ENCODE results near the gene ZNF776.
"Not testable (repeated sequence)": the region's sequence is repeated elsewhere in the genome, so short reads cannot be mapped to it uniquely, and the experiment has no call there.

Gene ZNF776

DNA sequence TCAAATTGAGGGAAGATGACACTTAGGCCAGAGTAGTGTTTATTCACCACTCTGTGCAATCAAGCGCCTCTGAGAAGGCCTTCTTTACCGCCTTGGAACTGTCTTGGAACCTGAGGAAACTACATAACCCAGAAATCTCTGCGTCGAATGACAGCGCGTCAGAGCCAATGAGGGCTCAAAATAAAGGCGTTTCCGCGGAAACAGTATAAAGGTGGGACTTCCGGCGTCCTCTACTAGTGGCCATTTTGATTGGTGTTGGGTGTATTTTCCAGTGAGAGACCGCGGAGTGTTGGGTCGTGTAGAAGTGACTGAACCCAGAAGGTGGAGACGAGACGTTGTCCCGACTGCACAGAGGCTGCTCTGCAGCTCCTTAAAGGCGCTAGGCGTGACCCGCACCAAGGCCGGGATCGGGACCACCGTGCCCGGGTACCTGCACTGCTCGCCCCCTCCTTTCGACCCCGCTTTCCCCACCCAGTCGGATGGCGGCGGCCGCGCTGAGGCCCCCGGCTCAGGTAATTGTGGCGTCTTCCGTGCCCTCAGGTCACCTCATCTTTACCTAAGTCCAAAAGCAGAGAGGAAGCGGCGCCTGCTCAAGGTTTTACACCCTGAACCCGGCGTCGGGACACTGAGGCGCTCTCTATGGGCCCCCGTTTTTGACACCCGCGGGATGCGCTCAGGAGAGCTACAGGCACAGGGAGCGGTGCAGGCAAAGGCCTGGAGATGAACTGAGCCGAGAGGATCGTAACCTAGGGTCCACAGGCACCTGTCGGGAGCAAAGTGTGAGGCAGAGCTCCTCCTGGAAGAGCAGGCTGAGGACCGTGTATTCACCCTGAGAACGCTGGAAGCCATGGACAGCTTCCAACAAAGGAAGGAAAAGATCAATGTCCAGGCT is at the start of gene ZNF776:
Gene ZNF776 (plus strand): TSS at position 236 of the 892 bp plus-strand sequence. CDS start 244 bp downstream, at position 480.
- peak; percentile 95 for DNase-seq

DNA sequence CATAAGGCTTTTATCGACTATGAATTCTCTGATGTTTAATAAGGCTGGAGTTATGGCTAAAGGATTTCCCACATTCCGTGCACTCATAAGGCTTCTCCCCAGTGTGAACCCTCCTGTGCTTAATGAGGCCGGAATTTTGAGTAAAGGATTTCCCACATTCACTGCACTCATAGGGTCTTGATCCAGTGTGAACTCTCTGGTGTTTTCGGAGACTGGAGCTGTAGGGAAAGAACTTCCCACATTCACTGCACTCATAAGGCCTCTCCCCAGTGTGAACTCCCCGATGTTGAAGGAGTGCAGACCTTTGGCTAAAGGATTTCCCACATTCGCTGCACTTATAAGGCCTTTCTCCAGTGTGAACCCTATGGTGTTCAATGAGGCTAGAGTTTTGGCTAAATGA is 45.0 kb upstream of the ZNF776 start:
- DNase-seq, result no peak

DNA sequence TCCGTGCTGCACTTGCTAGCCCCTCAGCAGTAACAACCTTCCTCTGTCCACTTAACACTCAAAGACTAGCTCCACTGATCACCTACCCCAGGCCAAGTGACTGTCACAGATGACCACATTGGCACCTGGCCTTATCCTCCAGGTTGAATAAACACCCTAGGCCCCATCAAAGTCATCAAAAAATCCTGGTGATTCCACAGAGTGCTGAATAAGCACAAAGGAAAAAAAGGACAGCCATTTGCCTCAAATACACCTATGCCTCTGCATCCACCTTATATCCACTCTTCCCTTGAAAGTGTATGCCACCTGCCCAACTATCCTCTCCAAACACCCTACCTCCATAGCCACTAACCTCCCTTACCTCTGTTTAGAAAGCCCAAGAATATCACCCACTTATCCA is 40.3 kb upstream of the ZNF776 start:
- no peak for DNase-seq

DNA sequence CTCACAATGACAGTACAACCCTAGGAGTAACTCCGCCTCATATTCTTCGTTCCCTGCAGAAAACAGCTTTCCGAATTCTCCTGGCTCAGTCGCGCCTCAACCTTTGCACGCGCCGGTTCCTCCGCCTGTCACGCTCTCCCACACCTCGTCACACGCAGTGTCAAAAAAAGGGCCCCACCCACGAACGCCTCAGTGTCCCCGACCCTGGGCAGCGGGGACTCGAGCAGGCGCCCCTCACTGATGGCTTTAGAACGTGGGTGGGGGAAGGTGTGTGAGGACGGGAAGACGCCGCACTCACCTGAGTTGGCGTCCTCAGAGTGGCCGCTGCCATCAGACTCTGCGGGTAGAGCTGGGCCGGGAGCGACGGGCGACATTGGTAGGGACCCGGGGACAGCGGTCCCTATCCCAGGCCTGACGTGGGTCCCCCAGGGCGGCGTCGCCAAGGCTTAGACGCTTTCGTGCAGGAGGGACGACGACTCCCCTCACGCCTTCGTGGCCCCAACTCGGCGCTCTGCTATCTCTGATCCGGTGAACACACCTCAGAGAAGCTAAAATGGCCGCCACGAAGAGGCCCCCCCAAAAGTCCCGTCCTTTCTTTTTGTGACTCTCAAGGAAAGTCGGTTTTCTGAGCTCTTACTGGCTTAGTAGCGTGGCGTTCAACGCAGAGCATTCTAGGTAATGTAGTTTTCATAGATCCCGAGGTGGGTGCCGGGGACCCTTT is 37.8 kb upstream of the ZNF776 start, which contains the start of gene ZNF154:
Gene ZNF154 (minus strand): TSS at position 564 of the 721 bp plus-strand sequence. CDS start 233 bp downstream, at position 331.
- DNase-seq, result peak; percentile 58

DNA sequence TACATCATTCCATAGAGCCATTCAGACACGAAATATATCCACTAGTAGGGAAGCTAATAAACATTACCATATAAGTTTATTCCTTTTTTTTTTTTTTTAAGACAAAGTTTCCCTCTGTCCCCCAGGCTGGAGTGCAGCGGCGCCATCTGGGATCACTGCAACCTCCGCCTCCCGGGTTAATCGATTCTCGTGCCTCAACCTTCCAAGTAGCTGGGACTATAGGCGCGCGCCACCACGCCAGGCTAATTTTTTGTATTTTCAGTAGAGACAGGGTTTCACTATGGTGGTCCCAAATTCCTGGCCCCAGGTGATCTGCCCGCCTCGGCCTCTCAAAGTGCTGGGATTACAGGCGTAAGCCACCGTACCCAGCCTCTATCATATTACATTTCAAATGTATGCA is 37.0 kb upstream of the ZNF776 start:
- no peak for DNase-seq

DNA sequence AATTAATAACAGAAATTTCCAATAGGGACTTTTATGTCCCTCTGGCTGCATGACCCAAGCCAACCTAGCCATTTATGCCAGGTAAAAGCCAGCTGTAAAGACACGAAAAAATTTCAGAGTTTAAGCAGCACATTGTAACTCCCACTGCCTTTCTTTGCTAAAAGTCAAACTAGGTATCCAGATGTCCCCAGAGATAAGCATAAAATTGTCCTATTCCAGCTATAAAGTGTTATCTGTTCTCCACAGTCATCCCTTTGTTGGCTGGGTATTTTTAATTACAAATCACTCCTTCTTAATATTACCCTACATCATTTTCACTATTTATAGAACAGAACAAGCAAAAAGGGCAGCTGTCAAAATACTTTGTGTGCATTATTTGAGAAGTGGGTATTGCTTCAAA is 34.4 kb upstream of the ZNF776 start:
- no peak for DNase-seq

DNA sequence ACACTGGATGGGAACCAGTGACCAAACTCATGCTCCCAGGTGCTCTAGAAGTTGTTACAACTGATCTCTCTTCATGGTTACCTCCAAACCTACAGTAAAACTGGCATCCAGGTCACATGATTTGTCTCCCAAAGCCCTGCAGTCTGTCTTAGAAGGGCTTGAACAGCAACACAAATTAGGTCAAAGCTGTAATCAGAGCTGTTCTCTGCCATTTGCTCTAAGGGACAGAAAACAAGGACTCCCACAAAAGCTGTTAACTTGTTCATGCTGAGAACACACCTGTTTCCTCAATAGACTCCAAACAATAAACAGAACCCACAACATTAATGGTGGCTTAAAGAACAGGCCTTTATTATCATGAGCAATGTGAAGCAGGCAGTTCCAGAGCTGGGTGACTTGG is 27.2 kb upstream of the ZNF776 start:
- DNase-seq, result no peak

DNA sequence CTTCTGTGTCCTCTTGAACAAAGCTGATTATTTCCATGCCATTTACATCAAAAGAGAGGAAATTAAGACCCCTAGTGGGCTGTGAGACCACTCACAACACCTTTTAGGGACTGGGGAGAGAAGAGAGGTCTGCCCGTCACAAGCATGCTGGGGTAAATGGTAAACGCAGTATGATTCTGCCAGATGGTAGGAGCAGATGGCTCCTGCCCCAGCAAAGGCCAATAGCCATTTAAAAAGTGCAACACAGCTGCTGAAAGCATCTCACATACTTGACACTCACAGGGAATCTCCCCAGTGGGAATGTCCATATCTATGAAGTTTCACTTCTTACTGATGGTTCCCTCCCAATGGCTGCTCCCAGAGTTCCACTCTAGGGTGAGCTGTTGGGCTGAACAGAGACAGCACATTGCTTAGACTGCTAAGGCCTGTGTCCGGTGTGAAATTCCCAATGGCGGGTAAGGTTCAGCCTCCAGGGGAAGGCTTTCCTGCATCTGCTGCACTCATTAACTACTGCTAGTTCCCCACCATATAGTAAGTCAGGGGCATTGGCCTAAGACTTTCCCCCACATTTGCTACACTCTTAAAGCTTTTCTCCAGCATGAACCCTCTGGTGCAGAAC is 26.6 kb upstream of the ZNF776 start:
- no peak for DNase-seq

DNA sequence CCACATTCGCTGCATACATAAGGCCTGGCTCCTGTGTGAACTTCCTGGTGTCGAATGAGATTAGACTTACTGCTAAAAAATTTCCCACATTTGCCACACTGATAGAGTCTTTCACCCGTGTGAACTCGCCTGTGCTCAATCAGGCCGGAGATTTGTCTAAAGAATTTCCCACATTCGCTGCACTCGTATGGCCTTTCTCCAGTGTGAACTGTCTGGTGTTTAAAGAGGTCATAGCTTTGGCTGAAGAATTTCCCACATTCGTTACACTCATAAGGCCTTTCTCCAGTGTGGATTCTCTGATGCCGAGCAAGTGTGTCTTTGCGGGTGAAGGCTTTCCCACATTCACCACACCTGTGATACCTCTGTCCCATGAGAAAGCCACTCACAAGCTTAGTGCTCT is 25.7 kb upstream of the ZNF776 start:
- no peak for DNase-seq

DNA sequence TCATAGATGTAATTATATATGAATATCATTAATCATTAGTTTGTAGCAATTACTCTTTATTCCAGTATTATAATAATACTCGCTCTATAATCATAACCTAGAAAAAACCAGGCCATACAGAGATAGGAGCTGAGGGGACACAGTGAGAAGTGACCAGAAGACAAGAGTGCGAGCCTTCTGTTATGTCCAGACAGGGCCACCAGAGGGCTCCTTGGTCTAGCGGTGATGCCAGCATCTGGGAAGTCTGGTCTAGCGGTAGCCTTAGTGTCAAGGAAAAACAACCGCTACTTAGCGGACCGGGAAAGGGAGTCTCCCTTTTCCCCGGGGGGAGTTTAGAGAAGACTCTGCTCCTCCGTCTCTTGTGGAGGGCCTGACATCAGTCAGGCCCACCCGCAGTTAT is 8.3 kb upstream of the ZNF776 start:
- DNase-seq, result peak; percentile 41

DNA sequence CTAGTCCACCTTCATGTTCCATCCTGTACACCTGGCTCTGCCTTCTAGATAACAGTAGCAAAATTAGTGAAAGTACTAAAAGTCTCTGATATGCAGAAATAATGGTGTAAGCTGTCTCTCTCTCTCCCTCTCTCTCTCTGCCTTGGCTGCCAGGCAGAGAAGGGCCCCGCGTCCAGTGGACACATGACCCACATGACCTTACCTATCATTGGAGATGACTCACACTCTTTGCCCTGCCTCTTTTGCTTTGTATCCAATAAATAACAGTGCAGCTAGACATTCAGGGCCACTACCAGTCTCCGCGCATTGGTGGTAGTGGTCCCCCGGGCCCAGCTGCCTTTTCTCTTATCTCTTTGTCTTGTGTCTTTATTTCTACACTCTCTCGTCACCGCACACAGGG is 7.8 kb upstream of the ZNF776 start:
- DNase-seq, result not testable (repeated sequence)

DNA sequence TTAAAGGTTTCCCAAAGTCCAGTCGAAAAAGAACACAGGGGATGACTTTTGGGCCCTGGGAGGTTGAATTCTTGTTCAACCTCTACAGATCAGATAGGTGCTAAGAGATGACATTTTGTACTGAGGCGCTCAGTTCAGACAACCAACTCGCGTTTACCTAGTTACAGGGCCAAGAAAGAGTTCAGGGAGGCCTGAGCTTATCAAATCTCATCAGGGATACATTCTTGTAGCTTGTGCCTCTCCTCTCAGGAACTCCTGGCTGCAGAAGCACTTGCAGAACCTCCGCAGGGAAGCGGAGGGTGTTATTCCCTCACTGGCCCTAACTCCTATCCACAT is 825 bp downstream of the ZNF776 start:
- no peak for DNase-seq

DNA sequence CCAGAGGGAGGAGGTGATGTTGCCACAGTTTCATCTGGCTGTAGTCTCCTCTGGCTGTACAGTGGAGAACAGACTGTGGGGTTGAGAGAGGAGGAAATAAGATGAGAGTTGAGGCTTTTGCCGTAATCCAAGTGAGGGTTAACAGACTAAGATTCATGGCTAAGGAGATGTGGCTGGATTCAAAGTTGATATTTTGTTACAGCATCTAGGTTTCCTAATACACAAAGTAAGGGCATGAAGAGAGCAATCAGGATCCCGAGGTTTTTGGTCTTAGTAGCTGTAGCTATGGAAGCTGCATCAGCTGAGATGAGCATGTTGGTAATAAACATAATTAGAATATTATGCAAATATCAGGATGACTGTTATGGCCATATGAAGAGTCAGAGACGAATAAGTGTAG is 1.4 kb downstream of the ZNF776 start:
- DNase-seq, result no peak

DNA sequence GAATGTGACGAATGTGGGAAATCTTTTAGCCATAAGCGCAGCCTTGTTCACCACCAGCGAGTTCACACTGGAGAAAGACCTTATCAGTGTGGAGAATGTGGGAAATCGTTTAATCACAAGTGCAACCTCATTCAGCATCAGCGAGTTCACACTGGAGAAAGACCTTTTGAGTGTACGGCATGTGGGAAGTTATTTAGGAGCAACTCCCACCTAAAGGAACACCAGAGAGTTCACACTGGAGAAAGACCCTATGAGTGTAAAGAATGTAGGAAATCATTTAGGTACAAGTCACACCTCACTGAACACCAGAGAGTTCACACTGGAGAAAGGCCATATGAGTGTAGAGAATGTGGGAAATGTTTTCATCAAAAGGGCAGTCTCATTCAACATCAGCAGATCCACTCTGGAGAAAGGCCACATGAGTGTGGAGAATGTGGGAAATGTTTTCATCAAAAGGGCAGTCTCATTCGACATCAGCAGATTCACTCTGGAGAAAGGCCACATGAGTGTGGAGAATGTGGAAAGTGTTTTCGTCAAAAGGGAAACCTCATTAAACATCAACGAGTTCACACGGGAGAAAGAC is 7.6 kb downstream of the ZNF776 start:
- DNase-seq, result no peak

DNA sequence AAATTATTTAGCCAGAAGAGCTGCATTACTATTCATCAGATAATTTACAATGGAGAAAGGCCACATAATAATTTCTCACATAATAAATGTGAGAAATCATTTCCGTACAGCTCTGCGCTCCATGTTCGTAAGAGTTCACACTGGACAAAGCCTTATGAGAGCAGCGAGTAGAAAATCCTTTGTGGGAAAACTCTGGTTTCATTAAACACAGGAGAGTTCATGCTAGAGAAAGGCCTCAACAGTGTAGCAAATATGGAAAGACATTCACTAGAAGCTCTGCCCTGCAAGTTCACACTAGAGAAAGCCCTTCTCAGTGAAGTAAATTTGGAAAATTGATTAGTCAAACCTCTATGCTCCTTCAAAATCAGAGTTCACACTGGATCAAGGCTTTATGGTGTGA is 8.4 kb downstream of the ZNF776 start:
- DNase-seq, result no peak

DNA sequence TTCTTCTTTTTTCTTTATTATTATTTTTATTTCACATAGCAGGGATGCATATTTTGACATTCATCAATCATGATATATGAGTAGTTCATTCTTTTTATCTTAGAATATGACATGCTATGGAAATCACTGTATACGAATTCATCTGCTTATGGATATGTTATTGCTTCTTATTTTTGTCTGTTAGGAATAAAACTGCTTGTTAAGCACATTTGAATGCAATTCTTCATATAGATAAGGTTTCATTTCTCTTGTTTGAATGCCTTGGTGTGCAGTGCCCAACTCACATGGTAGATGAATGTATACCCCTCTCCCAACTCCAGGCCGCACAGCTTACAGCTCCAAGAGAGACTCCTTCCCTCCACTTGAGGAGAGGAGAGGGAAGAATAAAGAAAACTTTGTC is 11.3 kb downstream of the ZNF776 start:
- no peak for DNase-seq

DNA sequence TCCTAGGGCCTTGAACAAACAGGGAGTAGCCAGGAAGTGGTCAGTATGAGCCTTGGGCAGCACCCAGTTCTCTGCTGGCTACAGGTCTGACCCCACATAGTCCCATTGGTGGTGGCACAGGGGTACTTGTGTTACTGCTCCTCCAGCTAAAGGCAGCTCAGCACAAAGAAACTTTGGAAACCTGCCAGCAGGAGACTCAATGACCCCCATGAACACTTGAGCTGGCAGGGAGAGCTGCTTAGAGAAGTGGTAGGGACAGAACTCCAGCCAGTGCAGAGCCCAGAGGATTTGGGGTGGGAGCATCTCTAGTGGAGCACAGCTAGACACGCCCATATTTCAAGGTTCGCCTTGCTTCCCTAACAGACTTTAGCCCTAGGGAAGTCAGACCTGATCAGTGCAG is 12.5 kb downstream of the ZNF776 start:
- peak; percentile 2 for DNase-seq

DNA sequence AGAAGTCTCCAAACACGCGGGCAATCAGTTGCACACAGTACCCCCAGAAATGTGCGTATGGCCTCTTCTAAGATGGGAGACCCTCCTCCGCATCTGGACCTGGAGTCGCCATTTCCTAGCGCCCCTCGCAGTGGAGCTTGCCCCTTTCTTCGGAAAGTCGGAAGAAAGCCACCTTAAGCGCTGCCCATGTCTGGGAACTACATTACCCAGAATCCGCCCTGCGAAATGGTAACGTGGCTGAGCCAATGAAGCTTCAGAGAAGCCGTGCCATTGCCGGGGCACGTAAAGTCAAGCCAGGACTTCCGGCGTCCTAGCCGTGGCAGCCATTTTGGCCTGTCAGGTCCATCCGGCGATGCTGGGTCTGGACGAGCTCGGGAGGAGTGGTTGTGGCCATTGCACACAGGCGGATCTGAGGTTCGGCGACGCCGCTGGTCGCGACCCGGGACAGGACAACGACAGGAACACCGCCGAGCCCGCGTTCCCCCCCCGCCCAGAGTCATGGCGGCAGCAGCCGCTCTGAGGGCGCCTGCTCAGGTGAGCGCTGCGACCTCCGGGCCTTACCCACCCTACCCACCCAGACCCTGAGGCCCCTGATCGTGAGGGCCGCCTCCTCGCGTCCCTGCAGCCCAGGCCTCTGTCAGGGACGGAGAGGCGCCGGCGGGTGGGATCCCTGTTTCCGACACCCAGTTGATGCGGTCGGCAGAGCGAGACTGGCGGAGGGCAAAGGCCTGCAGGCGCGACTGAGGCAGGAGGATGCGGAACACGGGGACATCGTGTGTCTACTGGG is 22.9 kb downstream of the ZNF776 start, which contains the start of gene ZNF586:
Gene ZNF586 (plus strand): TSS at position 332 of the 787 bp plus-strand sequence. CDS start 167 bp downstream, at position 499.
- peak; percentile 95 for DNase-seq

DNA sequence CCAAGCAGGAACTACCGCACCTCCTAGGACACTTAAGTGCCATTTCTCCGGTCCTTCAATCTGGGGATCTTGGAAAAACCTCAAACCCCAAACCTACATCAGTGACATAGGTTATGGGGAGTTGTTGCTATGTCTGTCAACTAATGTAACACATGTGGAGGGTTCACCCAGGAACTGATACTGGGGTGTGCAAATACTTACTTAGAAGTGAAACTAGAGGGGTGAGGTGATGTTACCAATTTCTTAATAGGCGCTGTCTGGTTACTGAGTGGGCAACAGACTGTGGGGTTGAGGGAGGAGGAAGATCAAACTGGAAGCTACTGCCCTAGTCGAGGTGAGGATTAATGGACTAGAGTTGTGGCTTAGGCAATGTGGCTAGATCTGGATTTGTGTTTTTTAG is 24.8 kb downstream of the ZNF776 start:
- DNase-seq, result no peak

DNA sequence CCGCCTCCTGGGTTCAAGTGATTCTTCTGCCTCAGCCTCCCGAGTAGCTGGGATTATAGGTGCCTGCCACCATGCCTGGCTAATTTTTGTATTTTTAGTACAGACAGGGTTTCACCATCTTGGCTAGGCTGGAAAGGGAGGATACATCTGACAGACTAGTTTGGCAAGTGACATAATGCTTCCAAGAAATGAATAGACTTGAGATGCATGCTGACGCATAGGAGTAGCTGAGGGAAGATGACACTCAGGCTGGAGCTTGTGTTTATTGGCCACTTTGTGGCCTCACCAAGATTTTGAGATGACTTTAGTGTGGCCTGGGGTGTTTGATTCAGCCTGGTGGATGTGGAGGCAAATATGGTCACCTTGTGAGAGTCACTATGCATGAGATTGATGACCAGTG is 26.9 kb downstream of the ZNF776 start:
- no peak for DNase-seq

DNA sequence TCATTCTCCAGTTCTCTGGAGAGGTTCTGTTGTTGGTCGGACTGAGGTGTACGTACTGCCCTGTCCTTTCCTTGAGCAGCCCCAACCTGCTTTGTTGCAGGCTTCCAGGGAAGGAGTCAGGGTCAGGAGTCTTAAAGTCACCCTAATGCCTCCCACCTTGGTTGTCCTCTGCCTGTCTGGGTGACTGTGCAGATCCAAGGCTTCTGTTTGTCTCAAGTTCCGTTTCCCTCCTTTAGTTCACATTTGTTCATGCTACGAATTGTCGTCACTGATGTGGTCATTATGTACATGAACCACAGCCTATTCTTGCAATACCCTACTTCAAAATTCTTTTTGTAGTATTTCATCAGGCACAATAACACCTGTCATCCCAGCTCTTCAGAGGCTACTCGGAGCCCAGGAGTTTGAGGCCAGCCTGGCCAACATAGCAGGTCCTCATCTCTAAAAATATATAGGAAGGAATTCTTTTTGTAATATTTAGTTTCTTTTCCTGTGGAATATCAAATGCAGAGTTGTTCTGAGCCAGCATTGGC is 30.2 kb downstream of the ZNF776 start:
- DNase-seq, result no peak

DNA sequence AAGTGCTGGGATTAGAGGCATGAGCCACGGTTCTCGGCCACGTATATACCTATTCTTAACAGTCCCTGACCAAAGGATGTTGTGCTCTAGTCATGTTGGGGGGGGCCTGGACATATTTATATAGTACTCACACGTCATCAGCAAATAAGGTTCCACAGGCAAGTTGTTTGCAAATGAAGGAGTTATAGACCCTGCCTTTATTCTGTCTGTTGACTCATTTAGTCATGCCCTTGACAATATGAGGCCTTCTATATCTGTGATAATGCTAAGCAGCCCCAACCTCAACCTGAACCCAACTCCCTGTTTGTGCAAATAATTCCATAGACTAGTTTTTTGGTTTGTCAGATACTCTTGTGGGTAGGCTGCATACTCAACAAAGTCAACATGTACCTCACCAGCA is 31.7 kb downstream of the ZNF776 start:
- DNase-seq, result no peak
